ELF-1 (cell line): Measurements from ENCODE around the gene FCER1A.
"Not testable (repeated sequence)": the region's sequence is repeated elsewhere in the genome, so short reads cannot be mapped to it uniquely, and the experiment has no call there.

Experiments
- DNase-seq: peaks from one replicate; pipeline ENCODE4 v3.0.0-alpha.2; 2016; ENCODE audit warnings: low read depth, low spot score

Gene FCER1A

GRCh38 chr1:159349374-159349773 is 47.2 kb downstream of the FCER1A start:
- DNase-seq: not testable (repeated sequence)

- no peak for DNase-seq
Observed at GRCh38 chr1:159352436-159352835, 50.3 kb downstream of the FCER1A start.
